Limb (tissue), 2 donors: ENCODE data around the gene INMT.
A peak's percentile ranks its signal among the peaks of the same experiment; 100 is the strongest.

Experiments used
- DNase-seq, 2 donors: peaks; one replicate each; pipeline ENCODE4 v3.0.0-alpha.2; 2016; ENCODE audit errors: extremely low spot score in 2 of 2

Gene INMT

GRCh38 chr7:30750683-30751650 is 968 bp upstream of the INMT start:
- peak; percentile 43 to 61 for DNase-seq

GRCh38 chr7:30752484-30752883 is 549 bp downstream of the INMT start:
- no peak for DNase-seq

- DNase-seq, result peak; percentile 80 to 88
Measured at GRCh38 chr7:30752979-30753378, 1.0 kb downstream of the INMT start.

- no peak for DNase-seq
Measured at GRCh38 chr7:30754315-30754877, 2.5 kb downstream of the INMT start.

- peak in 1 of 2 donors; percentile 11 for DNase-seq
Measured at GRCh38 chr7:30755384-30756154, 3.6 kb downstream of the INMT start.

- no peak for DNase-seq
Measured at GRCh38 chr7:30757342-30757692, 5.4 kb downstream of the INMT start.

GRCh38 chr7:30760514-30761213 is 8.7 kb downstream of the INMT start:
- no peak for DNase-seq

- DNase-seq, result no peak
Measured at GRCh38 chr7:30761214-30762156, 9.6 kb downstream of the INMT start.

GRCh38 chr7:30764030-30764975 is 12.4 kb downstream of the INMT start:
- DNase-seq, result peak; percentile 48 to 85

GRCh38 chr7:30765408-30765807 is 13.5 kb downstream of the INMT start:
- DNase-seq, result no peak

- no peak for DNase-seq
Measured at GRCh38 chr7:30770845-30771173, 18.9 kb downstream of the INMT start.

GRCh38 chr7:30771174-30771879 is 19.4 kb downstream of the INMT start, which contains the start of gene MINDY4:
TSS of gene MINDY4 (plus strand) at chr7:30771417. CDS start at chr7:30771494, 77 bp downstream.
- DNase-seq, result peak; percentile 86 to 88

GRCh38 chr7:30771880-30772425 is 20.0 kb downstream of the INMT start:
- peak in 1 of 2 donors; percentile 52 for DNase-seq

- DNase-seq, result peak in 1 of 2 donors; percentile 10
Measured at GRCh38 chr7:30772984-30773383, 21.0 kb downstream of the INMT start.

GRCh38 chr7:30775992-30776391 is 24.1 kb downstream of the INMT start:
- no peak for DNase-seq

GRCh38 chr7:30776971-30777370 is 25.0 kb downstream of the INMT start:
- DNase-seq, result no peak

- peak in 1 of 2 donors; percentile 37 for DNase-seq
Measured at GRCh38 chr7:30778255-30779025, 26.5 kb downstream of the INMT start.
